Natural killer cell treated with Interleukin-12 subunit alpha and Interleukin-12 subunit beta and Interleukin-15 and Interleukin-18, amount 100 ng/mL, for 72 hours (primary cell): ENCODE results near the gene SI. TPM values are rescaled to one million over a fixed set of nuclear protein-coding genes. Genes with fewer than 3 reads are reported as not detected.
"Not testable (repeated sequence)": the region's sequence is repeated elsewhere in the genome, so short reads cannot be mapped to it uniquely, and the experiment has no call there.

Source experiments
- ATAC-seq, 2 donors: fragments of 150-1000 bp; cut with Tn5 transposase in 1 of 2; sonication (Bioruptor Pico), chemical (Tn5 transposase) in 1 of 2; 2 replicates each; pipeline ENCODE4 v1.10.0; 2021
- DNase-seq: peaks from one replicate; pipeline ENCODE4 v3.0.0; 2022; ENCODE audit warnings: low spot score
- H3K27ac Mint-ChIP-seq, 2 donors: 1 replicate in 1 of 2; 2 replicates in 1 of 2; pipeline ENCODE4 v1.8.0; 2022; ENCODE audit warnings: mixed read lengths in 2 of 2, mild to moderate bottlenecking in 1 of 2, moderate library complexity in 1 of 2
- H3K27me3 Mint-ChIP-seq, 2 donors: 1 replicate in 1 of 2; 2 replicates in 1 of 2; pipeline ENCODE4 v1.8.0; 2022; ENCODE audit warnings: mixed read lengths in 2 of 2
- H3K36me3 Mint-ChIP-seq: one replicate; pipeline ENCODE4 v1.8.0; 2022; ENCODE audit warnings: mixed read lengths
- H3K4me1 Mint-ChIP-seq, 2 donors: 1 replicate in 1 of 2; 2 replicates in 1 of 2; pipeline ENCODE4 v1.8.0; 2022; ENCODE audit warnings: low read depth in 2 of 2, mixed read lengths in 2 of 2, mild to moderate bottlenecking in 1 of 2
- H3K4me3 Mint-ChIP-seq: one replicate; pipeline ENCODE4 v1.8.0; 2022; ENCODE audit warnings: mixed read lengths
- H3K9me3 Mint-ChIP-seq: 2 replicates; pipeline ENCODE4 v1.8.0; 2022; ENCODE audit warnings: mixed read lengths
- total RNA-seq, 2 donors: library from RNA; stranded (reverse); gene quantifications; one replicate each; pipeline ENCODE4 v1.2.3, GENCODE V29; 2022

The SI gene
- not detected for total RNA-seq

GRCh38 chr3:165078293-165078692, at the start of gene SI:
Gene SI (minus strand): TSS chr3:165078496. CDS start chr3:165076012, 2,484 bp downstream.
- Mint-ChIP-seq H3K36me3 (peaks cover 5% of the 10 kb centered on the region), H3K4me1 (no peaks in the 10 kb centered on the region), H3K27me3 (no peaks in the 10 kb centered on the region), H3K9me3 (peaks cover 13% of the 10 kb centered on the region), H3K4me3 (no peak within 1 kb of the TSS), H3K27ac (no peak within 1 kb of the TSS)
- no peak for ATAC-seq
- no peak for DNase-seq

DNA sequence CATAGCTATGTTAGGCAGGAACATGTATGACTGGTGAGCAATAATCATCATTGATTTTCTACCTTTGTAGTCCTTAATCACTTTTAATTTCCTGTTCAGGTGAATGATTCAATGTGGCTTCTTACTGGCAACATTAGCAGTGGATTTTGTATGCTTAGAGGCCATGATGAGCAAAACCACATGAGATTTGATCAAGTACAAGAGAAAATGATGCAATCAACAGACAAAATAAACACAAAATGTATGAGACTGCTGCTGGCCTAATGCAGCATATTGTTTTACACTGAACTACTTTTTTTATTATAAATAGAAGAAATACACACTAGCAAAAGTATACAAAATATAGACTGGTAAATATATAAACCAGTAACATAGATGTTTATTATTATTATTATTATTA, 47.5 kb upstream of the SI start:
- no peak for DNase-seq
- Mint-ChIP-seq H3K27ac (no peak overlapping the region), H3K9me3 (peaks cover 15% of the 10 kb centered on the region)

DNA sequence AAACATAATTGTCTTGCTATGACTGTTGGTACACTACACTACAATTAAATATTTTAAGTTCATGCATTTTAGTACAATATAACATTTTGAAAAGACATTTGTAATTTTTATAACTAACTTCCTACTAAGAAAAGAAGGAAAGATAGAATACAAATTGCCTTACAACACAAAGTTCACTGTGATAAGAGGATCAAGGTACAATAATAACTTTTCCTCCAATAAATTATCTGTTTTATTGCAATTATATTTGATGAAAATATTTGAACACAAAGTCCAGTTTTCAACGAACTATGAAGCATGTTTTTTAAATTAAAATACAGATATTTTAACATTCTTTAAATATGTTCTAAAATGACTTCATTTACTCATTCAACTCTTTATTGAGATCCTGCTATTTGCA, 33.1 kb upstream of the SI start:
- Mint-ChIP-seq H3K4me1 (no peaks in the 10 kb centered on the region), H3K36me3 (no peaks in the 10 kb centered on the region)

More for the DNA sequence above, 47.5 kb upstream of the SI start:
- no peak for ATAC-seq
- Mint-ChIP-seq H3K36me3 (no peaks in the 10 kb centered on the region), H3K27me3 (no peaks in the 10 kb centered on the region), H3K4me1 (no peaks in the 10 kb centered on the region), H3K4me3 (no peak overlapping the region)

GRCh38 chr3:165103616-165104015, 25.3 kb upstream of the SI start:
- H3K9me3 Mint-ChIP-seq = peaks cover 5% of the 10 kb centered on the region
- H3K4me1 Mint-ChIP-seq = no peaks in the 10 kb centered on the region
- H3K4me3 Mint-ChIP-seq = no peak overlapping the region
- DNase-seq = no peak
- no peaks in the 10 kb centered on the region for H3K27me3 Mint-ChIP-seq
- no peak for ATAC-seq
- H3K27ac Mint-ChIP-seq = no peak overlapping the region
- H3K36me3 Mint-ChIP-seq = no peaks in the 10 kb centered on the region

More for the DNA sequence above, 33.1 kb upstream of the SI start:
- Mint-ChIP-seq H3K4me3 (no peak overlapping the region), H3K27ac (no peak overlapping the region), H3K9me3 (peaks cover 2% of the 10 kb centered on the region), H3K27me3 (no peaks in the 10 kb centered on the region)
- no peak for ATAC-seq
- no peak for DNase-seq

DNA sequence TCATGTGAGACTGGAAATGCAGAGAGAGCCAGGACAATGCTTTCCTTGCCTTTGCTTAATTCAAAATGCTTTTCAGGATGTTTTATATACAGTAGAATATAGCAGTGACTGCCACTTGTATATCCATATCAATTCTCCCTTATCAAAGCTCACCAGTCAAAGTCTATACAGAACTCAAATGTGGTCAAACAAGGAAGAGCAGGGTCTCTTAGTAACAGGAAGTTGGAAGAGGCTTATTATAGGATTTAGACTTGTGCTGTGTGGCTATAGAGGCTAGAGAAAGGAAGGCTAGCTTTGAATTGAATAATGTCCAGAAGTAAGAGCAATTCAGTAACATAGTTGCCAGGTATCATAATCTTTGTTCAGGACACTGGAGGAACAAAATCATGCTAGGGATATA, 4.4 kb upstream of the SI start:
- peaks cover 10% of the 10 kb centered on the region for H3K9me3 Mint-ChIP-seq

DNA sequence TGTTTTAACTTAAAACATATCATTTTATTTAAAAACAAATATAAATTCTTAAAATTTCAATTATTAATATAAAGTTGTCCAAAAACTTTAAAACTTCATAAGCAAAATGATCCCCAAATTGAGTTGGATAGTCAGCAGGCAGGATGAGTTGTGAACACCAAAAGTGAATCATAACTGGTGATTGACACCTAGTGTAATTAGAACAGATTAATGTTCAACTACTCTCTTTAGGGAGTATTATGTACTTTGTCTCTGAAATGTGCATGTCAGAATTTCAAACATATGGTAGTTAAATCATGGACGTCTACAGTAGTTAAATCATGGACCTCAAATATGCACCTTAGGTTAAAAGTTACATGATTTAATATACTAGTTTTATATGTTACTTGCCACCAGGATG, 2.9 kb upstream of the SI start:
- ATAC-seq = no peak
- Mint-ChIP-seq H3K36me3 (peaks cover 5% of the 10 kb centered on the region), H3K9me3 (peaks cover 13% of the 10 kb centered on the region), H3K4me1 (no peaks in the 10 kb centered on the region), H3K27ac (no peak overlapping the region), H3K4me3 (no peak overlapping the region), H3K27me3 (no peaks in the 10 kb centered on the region)
- no peak for DNase-seq

More for the DNA sequence above, 4.4 kb upstream of the SI start:
- no peaks in the 10 kb centered on the region for H3K4me1 Mint-ChIP-seq
- DNase-seq = no peak
- no peak overlapping the region for H3K4me3 Mint-ChIP-seq
- H3K36me3 Mint-ChIP-seq = no peaks in the 10 kb centered on the region
- H3K27ac Mint-ChIP-seq = no peak overlapping the region
- H3K27me3 Mint-ChIP-seq = no peaks in the 10 kb centered on the region
- no peak for ATAC-seq

DNA sequence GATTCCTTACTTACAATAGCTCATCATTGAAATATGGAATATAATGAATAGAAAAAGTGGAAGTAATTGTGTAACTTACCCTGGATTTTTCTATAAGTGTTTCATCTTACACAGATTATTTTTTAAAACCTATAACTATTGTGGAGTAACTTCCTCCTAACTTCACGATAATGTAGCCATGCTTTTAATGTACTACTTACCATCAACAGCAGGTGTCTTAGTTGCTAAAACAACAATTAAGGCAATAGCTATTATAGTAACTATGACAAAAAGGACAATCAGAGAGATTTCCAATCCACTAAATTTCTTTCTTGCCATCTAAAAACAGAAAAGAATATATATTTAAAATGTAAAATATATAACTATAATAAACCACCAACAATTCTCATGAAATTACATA, 2.6 kb downstream of the SI start:
- H3K27ac Mint-ChIP-seq = no peak overlapping the region
- peaks cover 5% of the 10 kb centered on the region for H3K36me3 Mint-ChIP-seq
- no peaks in the 10 kb centered on the region for H3K27me3 Mint-ChIP-seq
- H3K4me3 Mint-ChIP-seq = no peak overlapping the region
- peaks cover 13% of the 10 kb centered on the region for H3K9me3 Mint-ChIP-seq
- DNase-seq (no peak), ATAC-seq (no peak)
- H3K4me1 Mint-ChIP-seq = no peaks in the 10 kb centered on the region

GRCh38 chr3:165070682-165071081, 7.6 kb downstream of the SI start:
- Mint-ChIP-seq H3K27me3 (no peaks in the 10 kb centered on the region), H3K36me3 (no peaks in the 10 kb centered on the region), H3K27ac (no peak overlapping the region), H3K9me3 (peaks cover 13% of the 10 kb centered on the region), H3K4me3 (no peak overlapping the region), H3K4me1 (no peaks in the 10 kb centered on the region)
- DNase-seq (no peak), ATAC-seq (no peak)

GRCh38 chr3:165056510-165056909, 21.8 kb downstream of the SI start:
- H3K4me1 Mint-ChIP-seq = no peaks in the 10 kb centered on the region
- H3K9me3 Mint-ChIP-seq = peaks cover 12% of the 10 kb centered on the region
- no peaks in the 10 kb centered on the region for H3K36me3 Mint-ChIP-seq
- no peaks in the 10 kb centered on the region for H3K27me3 Mint-ChIP-seq
- no peak for DNase-seq
- no peak overlapping the region for H3K4me3 Mint-ChIP-seq
- H3K27ac Mint-ChIP-seq = no peak overlapping the region
- ATAC-seq = no peak

- no peak for ATAC-seq
- H3K4me1 Mint-ChIP-seq = no peaks in the 10 kb centered on the region
- H3K9me3 Mint-ChIP-seq = peaks cover 6% of the 10 kb centered on the region
Observed at GRCh38 chr3:165040186-165040585, 38.1 kb downstream of the SI start.

GRCh38 chr3:165011557-165011956, 66.7 kb downstream of the SI start:
- no peak overlapping the region for H3K4me3 Mint-ChIP-seq
- no peaks in the 10 kb centered on the region for H3K27me3 Mint-ChIP-seq
- no peaks in the 10 kb centered on the region for H3K4me1 Mint-ChIP-seq
- no peaks in the 10 kb centered on the region for H3K36me3 Mint-ChIP-seq
- DNase-seq (no peak), ATAC-seq (no peak)
- peaks cover 13% of the 10 kb centered on the region for H3K9me3 Mint-ChIP-seq
- no peak overlapping the region for H3K27ac Mint-ChIP-seq

More at GRCh38 chr3:165040186-165040585, 38.1 kb downstream of the SI start:
- Mint-ChIP-seq H3K27me3 (no peaks in the 10 kb centered on the region), H3K4me3 (no peak overlapping the region), H3K36me3 (no peaks in the 10 kb centered on the region), H3K27ac (no peak overlapping the region)
- no peak for DNase-seq

- Mint-ChIP-seq H3K27me3 (no peaks in the 10 kb centered on the region), H3K36me3 (peaks cover 4% of the 10 kb centered on the region), H3K9me3 (peaks cover 9% of the 10 kb centered on the region), H3K27ac (no peak overlapping the region), H3K4me1 (no peaks in the 10 kb centered on the region), H3K4me3 (no peak overlapping the region)
- no peak for DNase-seq
- ATAC-seq = no peak
Observed at GRCh38 chr3:164984947-164985346, 93.3 kb downstream of the SI start.

GRCh38 chr3:164962610-164963009, 115.7 kb downstream of the SI start:
- Mint-ChIP-seq H3K4me1 (no peaks in the 10 kb centered on the region), H3K36me3 (peaks cover 7% of the 10 kb centered on the region)

DNA sequence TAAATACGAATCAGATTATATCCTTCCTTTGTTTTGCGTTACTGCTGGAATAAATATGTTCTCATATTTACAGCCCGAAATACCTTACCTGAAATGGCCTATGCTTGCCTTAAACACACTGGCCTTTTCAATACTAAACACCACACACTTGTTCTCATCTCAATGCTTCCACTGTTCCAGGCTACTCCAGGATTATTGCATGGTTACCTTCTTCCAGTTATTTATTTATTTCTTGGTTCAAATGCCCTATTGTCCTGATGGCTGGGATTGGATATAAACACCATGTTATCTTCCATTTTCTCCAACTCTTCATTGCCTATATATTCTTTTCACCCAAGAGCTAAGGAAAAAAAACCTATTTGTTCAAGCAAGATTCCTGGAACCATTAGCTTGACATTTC, 125.3 kb downstream of the SI start:
- Mint-ChIP-seq H3K4me3 (no peak overlapping the region), H3K36me3 (peaks cover 4% of the 10 kb centered on the region), H3K9me3 (peaks cover 20% of the 10 kb centered on the region), H3K27me3 (no peaks in the 10 kb centered on the region), H3K4me1 (no peaks in the 10 kb centered on the region), H3K27ac (no peak overlapping the region)
- DNase-seq = no peak
- no peak for ATAC-seq

More at GRCh38 chr3:164962610-164963009, 115.7 kb downstream of the SI start:
- no peaks in the 10 kb centered on the region for H3K27me3 Mint-ChIP-seq
- no peak for DNase-seq
- H3K4me3 Mint-ChIP-seq = no peak overlapping the region
- no peak for ATAC-seq
- H3K27ac Mint-ChIP-seq = no peak overlapping the region
- H3K9me3 Mint-ChIP-seq = peaks cover 12% of the 10 kb centered on the region

DNA sequence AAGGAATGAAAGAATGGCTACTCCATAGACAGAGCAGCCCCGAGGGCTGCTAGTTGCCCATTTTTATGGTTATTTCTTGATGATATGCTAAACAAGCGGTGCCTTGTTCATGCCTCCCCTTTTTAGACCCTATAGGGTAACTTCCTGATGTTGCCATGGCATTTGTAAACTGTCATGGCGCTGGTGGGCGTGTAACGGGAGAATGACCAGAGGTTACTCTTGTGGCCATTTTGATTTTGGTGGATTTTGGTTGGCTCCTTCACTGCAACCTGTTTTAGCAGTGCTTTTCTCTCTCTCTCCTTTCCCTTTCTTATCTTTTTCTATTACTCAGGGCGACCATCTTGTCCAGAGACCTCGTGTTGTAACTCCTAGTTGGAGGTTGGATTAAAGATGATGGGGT, 126.9 kb downstream of the SI start:
- not testable (repeated sequence) for H3K36me3 Mint-ChIP-seq, H3K27me3 Mint-ChIP-seq, ATAC-seq, H3K4me3 Mint-ChIP-seq, H3K27ac Mint-ChIP-seq, H3K4me1 Mint-ChIP-seq, DNase-seq
- H3K9me3 Mint-ChIP-seq = peaks cover 20% of the 10 kb centered on the region
